GM19193 (cell line): Measurements from ENCODE around the gene TMEM92.

Experiments
- POLR2A ChIP-seq: IDR thresholded peaks from 4 replicates; pipeline ENCODE4 v1.6.1; 2011; ENCODE audit not compliant: insufficient read depth, insufficient read length; ENCODE audit errors: extremely low read depth

The TMEM92 gene

GRCh38 chr17:50268026-50268425, 6.2 kb upstream of the TMEM92 start:
- TF ChIP-seq POLR2A: no peak

GRCh38 chr17:50268743-50269275, 5.5 kb upstream of the TMEM92 start:
- no peak for TF ChIP-seq POLR2A

- no peak for TF ChIP-seq POLR2A
Measured at GRCh38 chr17:50269477-50270434, 4.5 kb upstream of the TMEM92 start.

DNA sequence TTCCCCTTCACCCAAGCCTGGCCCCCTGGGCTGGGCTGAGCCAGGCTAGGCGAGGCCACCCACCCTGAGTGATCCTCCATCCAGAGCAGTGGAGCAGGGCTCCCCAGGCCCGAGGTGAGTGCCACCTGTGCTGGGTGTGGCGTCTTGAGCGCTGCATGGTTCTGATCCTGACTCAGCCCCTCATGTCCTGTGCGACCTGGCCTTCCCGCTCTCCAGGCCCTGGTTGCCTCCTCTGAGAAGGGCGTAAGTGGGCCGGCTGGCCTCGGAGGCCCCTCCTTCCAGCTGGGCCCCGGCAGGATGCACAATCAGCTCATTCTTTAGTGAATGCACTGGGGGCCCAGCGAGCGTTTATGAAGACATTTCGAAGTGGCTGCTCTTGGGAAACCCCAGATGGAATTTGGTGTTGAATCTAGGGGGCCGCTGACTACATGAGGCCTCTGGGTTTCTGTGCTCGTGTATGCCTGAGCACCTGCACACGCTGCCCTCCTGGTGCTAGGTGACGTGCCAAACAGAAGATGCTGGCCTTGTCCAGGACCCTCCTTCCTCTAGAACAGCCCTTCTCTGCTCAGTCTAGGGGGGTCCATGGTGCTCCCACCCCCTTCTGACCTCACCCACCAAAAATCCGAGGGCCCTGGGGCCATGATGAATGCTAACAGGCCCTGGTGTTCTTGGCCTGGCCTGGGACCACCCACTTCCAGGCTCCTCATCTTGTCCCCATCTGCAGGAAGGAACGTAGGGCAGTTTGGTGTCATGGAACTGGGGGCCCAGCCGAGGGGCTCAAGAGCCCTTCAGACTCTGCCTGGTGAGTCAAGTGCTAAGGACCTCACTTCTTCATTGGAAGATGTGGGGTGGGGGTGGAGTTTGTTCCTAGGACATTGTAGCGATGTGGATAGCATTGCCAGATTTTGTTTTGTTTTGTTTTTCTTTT, 3.6 kb upstream of the TMEM92 start:
- no peak for TF ChIP-seq POLR2A

DNA sequence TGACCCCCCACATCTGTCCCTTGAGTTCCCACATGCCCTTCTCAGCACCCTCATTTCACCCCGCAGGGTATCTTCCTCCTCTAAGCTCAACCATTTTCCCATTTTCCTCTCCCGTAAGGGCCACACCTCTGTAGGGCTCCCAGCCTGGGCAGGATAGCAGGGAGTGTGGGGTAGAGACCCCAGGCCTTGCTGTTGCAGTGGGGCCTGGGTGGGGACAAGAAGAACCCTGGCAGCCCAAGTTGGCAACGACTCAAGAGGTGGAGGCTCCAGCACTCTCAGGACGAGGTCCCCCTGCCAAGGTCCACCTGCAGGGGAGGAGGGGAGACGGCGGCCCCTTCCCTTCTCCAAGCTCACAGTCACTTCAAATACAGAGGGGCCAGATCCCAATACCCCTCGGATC, 2.0 kb upstream of the TMEM92 start:
- TF ChIP-seq POLR2A: no peak

- TF ChIP-seq POLR2A: no peak
Measured at GRCh38 chr17:50272711-50273653, 1.3 kb upstream of the TMEM92 start.

- TF ChIP-seq POLR2A: no peak
Measured at GRCh38 chr17:50273654-50274040, 619 bp upstream of the TMEM92 start.

DNA sequence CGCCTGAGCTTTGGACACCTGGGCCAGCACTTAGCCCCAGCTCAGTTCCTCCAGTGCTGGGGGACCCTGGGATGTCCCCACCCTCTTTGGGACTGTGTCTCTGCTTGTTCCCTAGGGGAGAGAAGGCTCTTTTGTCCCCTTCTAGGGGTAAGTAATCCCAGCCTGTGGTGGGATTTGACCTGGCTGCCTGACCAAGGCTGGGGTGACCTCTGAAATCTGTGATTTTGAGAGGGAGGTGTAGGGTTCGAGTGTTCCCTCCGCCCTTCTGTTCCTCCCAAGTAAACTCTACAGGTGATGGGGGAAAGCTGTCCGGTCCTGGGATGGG, 593 bp downstream of the TMEM92 start:
- no peak for TF ChIP-seq POLR2A

- no peak for TF ChIP-seq POLR2A
Measured at GRCh38 chr17:50275279-50275678, 1.0 kb downstream of the TMEM92 start.

DNA sequence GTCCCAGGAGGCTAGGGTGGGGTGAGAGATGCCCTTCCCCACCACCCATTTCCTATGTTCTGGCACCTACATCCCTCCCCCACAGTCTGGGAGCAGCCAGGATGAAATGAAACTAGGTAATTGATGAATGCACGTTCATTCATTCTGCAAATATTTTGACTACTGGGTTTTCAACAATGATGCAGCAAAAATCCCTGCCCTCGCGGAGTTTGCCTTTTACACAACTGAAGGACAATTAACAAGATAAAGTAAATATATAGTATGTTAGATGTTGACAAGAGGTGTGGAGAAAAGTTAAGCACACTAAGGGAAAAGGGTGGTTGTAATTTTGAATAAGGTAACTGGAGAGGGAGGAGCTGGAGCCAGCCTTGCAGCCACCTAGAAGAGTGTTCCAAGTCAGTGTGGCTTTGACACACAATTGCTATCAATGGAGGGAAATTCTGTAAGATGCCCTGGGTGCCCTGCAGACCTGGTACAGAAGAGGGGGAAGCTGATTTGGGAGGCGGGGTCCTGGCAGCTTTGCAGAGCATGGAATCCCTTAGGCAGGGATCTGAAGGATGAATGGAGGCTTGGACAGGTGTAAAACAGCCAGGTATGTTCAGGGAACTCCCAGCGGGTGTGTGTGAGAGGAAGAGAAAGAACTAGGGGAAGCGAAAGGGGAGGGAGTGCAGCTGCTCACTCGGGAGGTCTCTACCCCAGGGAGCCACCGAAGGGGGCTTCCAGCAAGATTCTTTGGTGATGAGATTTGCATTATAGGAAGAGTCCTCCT, 2.5 kb downstream of the TMEM92 start:
- TF ChIP-seq POLR2A: no peak

- no peak for TF ChIP-seq POLR2A
Measured at GRCh38 chr17:50277357-50277754, 3.1 kb downstream of the TMEM92 start.

GRCh38 chr17:50278526-50279180, 4.4 kb downstream of the TMEM92 start:
- TF ChIP-seq POLR2A: no peak

DNA sequence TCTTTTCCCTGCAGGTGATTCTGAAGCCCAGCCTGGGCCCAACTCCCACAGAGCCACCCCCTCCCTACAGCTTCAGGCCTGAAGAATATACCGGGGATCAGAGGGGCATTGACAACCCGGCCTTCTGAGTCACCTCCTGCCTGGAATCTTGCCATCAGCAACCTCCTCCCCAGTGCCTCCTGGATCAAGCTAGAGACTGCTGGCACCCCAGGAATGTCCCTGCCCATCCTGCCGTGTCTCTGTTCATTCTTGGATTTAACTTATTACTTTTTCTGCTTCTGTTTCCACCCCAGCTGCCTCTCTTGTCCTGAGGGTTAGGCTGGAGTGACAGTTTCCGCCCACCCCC, 4.9 kb downstream of the TMEM92 start:
- no peak for TF ChIP-seq POLR2A
